HUES64 (cell line): ENCODE measurements around the gene GPRC6A.

Source experiments
- H3K27ac ChIP-seq: 2 replicates; pipeline ENCODE4 v1.7.0; 2013; ENCODE audit warnings: low read depth, low read length, inconsistent platforms
- H3K27me3 ChIP-seq: 2 replicates; pipeline ENCODE4 v1.6.1; 2013; ENCODE audit warnings: mild to moderate bottlenecking, low read length; ENCODE audit not compliant: insufficient read depth
- H3K36me3 ChIP-seq: 2 replicates; pipeline ENCODE4 v1.6.1; 2013; ENCODE audit warnings: mild to moderate bottlenecking, low read length; ENCODE audit not compliant: insufficient read depth
- H3K4me1 ChIP-seq: 2 replicates; pipeline ENCODE4 v1.6.1; 2013; ENCODE audit warnings: mild to moderate bottlenecking, low read length, moderate library complexity; ENCODE audit not compliant: insufficient read depth
- H3K4me3 ChIP-seq: 2 replicates; pipeline ENCODE4 v1.5.1; 2013; ENCODE audit warnings: mild to moderate bottlenecking, low read length, moderate library complexity
- H3K9ac ChIP-seq: 2 replicates; pipeline ENCODE4 v1.6.1; 2013; ENCODE audit warnings: mild to moderate bottlenecking, low read depth, low read length
- H3K9me3 ChIP-seq: 2 replicates; pipeline ENCODE4 v1.6.1; 2013; ENCODE audit warnings: low read depth, low read length; ENCODE audit not compliant: insufficient read depth
- WGBS: fragments of 150-250, 120-280 bp; methylation state at CpG from one replicate; pipeline ENCODE4 v1.1.7; 2013; ENCODE audit warnings: missing lambda C conversion rate; 5-methylcytosine and 5-hydroxymethylcytosine counted together

GPRC6A gene

DNA sequence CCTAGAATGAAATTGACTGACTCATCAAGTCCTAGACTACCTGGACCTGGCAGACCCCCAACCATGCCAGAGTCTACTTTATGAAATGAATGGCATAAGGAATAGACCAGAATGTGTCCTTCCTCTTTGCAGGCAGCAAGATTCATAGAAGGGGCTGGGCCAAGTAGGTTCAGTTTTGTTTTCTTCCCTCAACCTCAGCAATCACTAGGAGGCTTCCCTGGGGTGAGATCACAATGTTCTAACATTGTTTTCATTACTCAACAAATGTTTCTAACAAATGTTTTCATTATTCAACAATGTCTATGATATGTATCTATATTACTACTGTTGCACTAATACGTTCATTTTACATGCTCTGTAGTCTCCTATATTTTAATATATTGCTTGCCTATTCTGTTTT is 55.0 kb downstream of the GPRC6A start:
- WGBS, result no CpG with 5 or more reads among the region's 1 CpG
- no peaks in the 10 kb centered on the region for H3K9me3 ChIP-seq

GRCh38 chr6:116772450-116772849 is 56.4 kb downstream of the GPRC6A start:
- no peak overlapping the region for H3K4me3 ChIP-seq
- no peaks in the 10 kb centered on the region for H3K4me1 ChIP-seq
- H3K9me3 ChIP-seq, result no peaks in the 10 kb centered on the region
- H3K27me3 ChIP-seq, result peaks cover under 1% of the 10 kb centered on the region; the same call in 1 of the 2 replicates
- no peak overlapping the region for H3K9ac ChIP-seq
- H3K27ac ChIP-seq, result no peak overlapping the region
- H3K36me3 ChIP-seq, result no peaks in the 10 kb centered on the region
- 90% methylated on average over 1 of the region's 1 CpG for WGBS

More for the DNA sequence above, 55.0 kb downstream of the GPRC6A start:
- no peak overlapping the region for H3K4me3 ChIP-seq
- no peak overlapping the region for H3K9ac ChIP-seq
- H3K36me3 ChIP-seq, result no peaks in the 10 kb centered on the region
- H3K4me1 ChIP-seq, result no peaks in the 10 kb centered on the region
- H3K27me3 ChIP-seq, result no peaks in the 10 kb centered on the region
- no peak overlapping the region for H3K27ac ChIP-seq

- no peaks in the 10 kb centered on the region for H3K9me3 ChIP-seq
- WGBS, result 86% methylated on average over 1 of the region's 2 CpGs
Observed at GRCh38 chr6:116767715-116768114, 61.2 kb downstream of the GPRC6A start.

GRCh38 chr6:116766506-116767176 is 62.2 kb downstream of the GPRC6A start:
- Histone ChIP-seq H3K36me3 (no peaks in the 10 kb centered on the region), H3K9ac (no peak overlapping the region), H3K9me3 (no peaks in the 10 kb centered on the region), H3K27me3 (peaks cover 46% of the 10 kb centered on the region), H3K27ac (no peak overlapping the region), H3K4me3 (no peak overlapping the region), H3K4me1 (peaks cover 9% of the 10 kb centered on the region; the same call in 1 of the 2 replicates)
- WGBS, result 90% methylated on average over 5 of the region's 5 CpGs

More at GRCh38 chr6:116767715-116768114, 61.2 kb downstream of the GPRC6A start:
- no peak overlapping the region for H3K9ac ChIP-seq
- H3K4me1 ChIP-seq, result no peaks in the 10 kb centered on the region; the same call in 1 of the 2 replicates
- no peak overlapping the region for H3K4me3 ChIP-seq
- peaks cover 46% of the 10 kb centered on the region for H3K27me3 ChIP-seq
- no peaks in the 10 kb centered on the region for H3K36me3 ChIP-seq
- H3K27ac ChIP-seq, result no peak overlapping the region

DNA sequence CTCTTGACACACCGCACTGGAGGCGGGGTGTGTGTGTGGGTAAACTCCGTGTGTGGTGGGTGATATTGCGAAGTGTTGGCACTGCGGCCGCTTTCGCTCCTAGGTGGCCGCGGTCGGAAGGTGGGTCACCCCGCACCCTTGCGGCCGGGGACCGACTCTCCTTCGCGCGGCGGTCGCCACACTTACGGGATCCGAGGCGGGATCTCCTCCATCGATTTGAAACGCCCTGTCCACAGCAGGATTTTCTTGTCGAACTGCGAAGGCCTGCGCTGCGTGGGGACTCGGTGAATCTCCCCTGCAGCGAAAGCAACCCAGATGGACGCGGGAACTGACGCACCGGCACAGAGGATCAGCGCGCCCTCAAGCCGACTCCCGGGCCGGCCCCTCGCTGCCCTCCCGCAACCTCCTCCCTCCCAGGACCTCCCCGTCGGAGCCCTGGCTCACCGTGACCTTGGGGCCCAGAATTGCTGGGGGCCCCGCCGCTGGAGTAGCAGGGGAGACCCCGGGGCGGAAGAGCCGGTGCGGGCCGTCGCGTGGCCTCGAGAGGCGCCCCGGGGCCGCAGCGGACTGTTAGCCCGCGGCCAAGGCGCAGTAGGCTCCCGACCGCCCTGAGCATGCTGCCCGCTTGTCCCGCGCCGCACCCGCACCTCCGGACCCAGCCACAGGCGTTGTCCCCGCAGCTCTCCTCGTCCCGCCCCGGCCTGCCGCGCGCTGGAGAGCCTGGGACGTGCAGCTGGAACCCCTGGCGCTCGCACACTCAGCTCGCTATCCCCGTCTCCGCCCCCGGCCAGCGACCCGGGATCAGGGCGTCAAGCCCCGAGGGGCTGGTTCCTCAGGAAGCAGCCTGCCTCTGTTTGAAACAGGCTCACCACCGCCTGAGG is 63.7 kb downstream of the GPRC6A start, which contains the start of gene FAM162B:
Gene FAM162B, minus strand, starts transcription at position 759 of the 881 bp plus-strand sequence. Its CDS starts 143 bp downstream, at position 616.
- WGBS, result under 1% methylated on average over 89 of the region's 89 CpGs

DNA sequence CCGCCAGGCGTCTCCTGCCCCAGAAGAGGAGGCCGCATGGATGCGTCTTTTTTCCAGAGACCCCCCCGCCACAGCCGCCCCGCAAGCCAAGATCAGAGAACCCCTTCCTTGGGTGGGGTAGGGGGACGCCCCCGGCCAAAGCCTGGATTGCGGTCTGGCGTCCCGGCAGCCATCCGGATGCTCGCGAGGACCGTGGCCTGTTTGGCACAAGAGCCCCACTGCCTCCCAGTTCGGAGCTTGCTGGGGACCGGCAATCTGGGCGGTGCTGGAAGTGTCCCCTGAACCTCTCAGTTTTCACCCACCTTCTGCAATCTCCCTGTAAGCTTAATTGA is 64.3 kb downstream of the GPRC6A start:
- H3K4me3 ChIP-seq, result peak overlapping the region; percentile 71
- peaks cover 46% of the 10 kb centered on the region for H3K27me3 ChIP-seq
- no peak overlapping the region for H3K27ac ChIP-seq
- H3K36me3 ChIP-seq, result no peaks in the 10 kb centered on the region
- H3K4me1 ChIP-seq, result peaks cover 9% of the 10 kb centered on the region; the same call in 1 of the 2 replicates
- 6% methylated on average over 19 of the region's 19 CpGs for WGBS
- H3K9me3 ChIP-seq, result no peaks in the 10 kb centered on the region
- peak overlapping the region; percentile 7; the same call in 1 of the 2 replicates for H3K9ac ChIP-seq

More for the DNA sequence above, 63.7 kb downstream of the GPRC6A start, which contains the start of gene FAM162B:
- peaks cover 9% of the 10 kb centered on the region; the same call in 1 of the 2 replicates for H3K4me1 ChIP-seq
- peak within 1 kb of the TSS; percentile 71 for H3K4me3 ChIP-seq
- peaks cover 46% of the 10 kb centered on the region for H3K27me3 ChIP-seq
- no peaks in the 10 kb centered on the region for H3K9me3 ChIP-seq
- peak within 1 kb of the TSS; percentile 7; the same call in 1 of the 2 replicates for H3K9ac ChIP-seq
- no peaks in the 10 kb centered on the region for H3K36me3 ChIP-seq
- H3K27ac ChIP-seq, result no peak within 1 kb of the TSS

DNA sequence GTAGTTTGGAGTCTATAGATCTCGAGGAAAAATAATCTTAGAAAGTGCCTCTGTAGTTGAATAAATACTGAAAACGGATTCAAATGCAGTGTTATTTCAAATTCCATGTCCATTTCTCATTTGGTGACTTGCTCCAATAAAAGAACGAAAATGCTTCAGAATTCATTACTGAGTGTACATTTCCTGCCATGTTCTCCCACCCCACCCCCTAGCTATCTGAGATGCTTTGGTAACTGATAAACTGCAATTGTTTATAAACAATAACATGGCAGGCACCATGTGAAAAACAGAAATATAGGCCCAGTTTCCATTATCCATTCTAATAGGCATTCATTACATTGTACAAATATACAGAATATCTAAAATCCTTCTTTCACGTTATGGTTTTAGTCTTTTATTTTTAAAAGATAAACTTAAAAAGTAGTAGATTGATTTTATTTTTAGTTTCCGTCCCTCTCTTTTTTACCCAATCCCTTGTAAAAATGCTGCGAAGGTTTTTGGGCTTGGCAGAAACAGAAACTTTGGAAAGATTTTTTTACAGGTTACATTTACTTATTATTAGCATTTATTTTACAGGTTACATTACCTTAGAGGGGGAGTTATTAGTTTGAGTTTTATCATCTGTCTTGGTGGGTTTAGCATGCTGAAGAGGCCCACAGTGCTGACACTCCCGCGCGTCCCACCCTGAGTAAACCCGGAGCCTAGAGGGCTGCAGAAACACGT is 64.8 kb downstream of the GPRC6A start:
- H3K36me3 ChIP-seq, result no peaks in the 10 kb centered on the region
- H3K4me3 ChIP-seq, result peak overlapping the region; percentile 71
- 53% methylated on average over 8 of the region's 11 CpGs for WGBS

GRCh38 chr6:116763048-116763447 is 65.8 kb downstream of the GPRC6A start:
- Histone ChIP-seq H3K36me3 (no peaks in the 10 kb centered on the region), H3K27me3 (peaks cover 46% of the 10 kb centered on the region), H3K9ac (no peak overlapping the region), H3K27ac (no peak overlapping the region), H3K9me3 (no peaks in the 10 kb centered on the region), H3K4me1 (peaks cover 9% of the 10 kb centered on the region; the same call in 1 of the 2 replicates), H3K4me3 (no peak overlapping the region)

More for the DNA sequence above, 64.8 kb downstream of the GPRC6A start:
- Histone ChIP-seq H3K9me3 (no peaks in the 10 kb centered on the region), H3K27me3 (peaks cover 46% of the 10 kb centered on the region), H3K9ac (no peak overlapping the region; the same call in 1 of the 2 replicates), H3K4me1 (peaks cover 9% of the 10 kb centered on the region; the same call in 1 of the 2 replicates), H3K27ac (no peak overlapping the region)

DNA sequence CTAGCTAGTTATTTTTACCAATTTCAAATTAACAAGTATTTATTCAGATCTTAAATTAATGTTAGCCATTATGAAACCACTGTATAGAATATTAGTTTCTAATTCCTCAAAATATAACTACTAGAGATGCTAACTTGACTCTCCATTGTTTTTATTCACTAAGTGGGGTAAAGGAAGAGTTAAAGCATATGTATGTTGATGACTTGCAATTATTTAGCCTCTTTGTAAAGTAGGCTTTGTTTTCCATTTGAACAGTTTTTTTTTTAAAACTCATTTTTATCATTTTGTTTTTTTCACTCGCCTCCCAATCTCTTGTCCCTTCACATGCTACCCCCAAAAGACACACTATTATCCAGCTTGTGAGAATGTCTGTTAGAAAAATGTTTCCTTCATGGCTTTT is 66.6 kb downstream of the GPRC6A start:
- Histone ChIP-seq H3K27me3 (peaks cover 43% of the 10 kb centered on the region), H3K4me1 (peaks cover 9% of the 10 kb centered on the region; the same call in 1 of the 2 replicates), H3K36me3 (no peaks in the 10 kb centered on the region), H3K9me3 (no peaks in the 10 kb centered on the region), H3K27ac (no peak overlapping the region), H3K4me3 (no peak overlapping the region), H3K9ac (no peak overlapping the region)
- no CpG with 5 or more reads among the region's 1 CpG for WGBS

DNA sequence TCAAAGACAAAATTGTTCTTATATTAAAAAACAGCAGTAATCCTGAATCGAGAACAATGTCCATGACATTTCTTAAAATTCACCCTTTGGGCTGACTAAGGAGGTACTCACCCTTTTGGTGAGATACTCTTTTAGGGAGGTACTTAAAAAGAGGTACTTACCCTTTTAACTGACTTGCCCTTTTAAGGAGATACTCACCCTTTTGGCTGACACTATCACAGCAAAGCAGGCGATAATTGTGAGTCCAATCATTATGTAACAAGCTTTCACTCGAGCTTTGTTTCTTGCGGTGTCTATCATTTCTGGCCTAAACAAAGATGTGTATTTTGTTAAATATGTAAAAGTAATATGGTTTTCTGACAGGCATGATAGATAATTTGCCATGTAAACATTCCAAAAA is 67.1 kb downstream of the GPRC6A start:
- no peak overlapping the region for H3K27ac ChIP-seq
- H3K27me3 ChIP-seq, result peaks cover 39% of the 10 kb centered on the region
- peaks cover 9% of the 10 kb centered on the region; the same call in 1 of the 2 replicates for H3K4me1 ChIP-seq
- no peaks in the 10 kb centered on the region for H3K9me3 ChIP-seq
- no peak overlapping the region for H3K9ac ChIP-seq
- no peaks in the 10 kb centered on the region for H3K36me3 ChIP-seq
- WGBS, result 72% methylated on average over 4 of the region's 4 CpGs
- no peak overlapping the region for H3K4me3 ChIP-seq
